ENCODE results near the gene PIGB. TPM values are rescaled to one million over a fixed set of nuclear protein-coding genes. Genes with fewer than 3 reads are reported as not detected.

PIGB gene
- total and polyA plus RNA-seq, 9 donors: 5.6 to 13.5 (median 9.7) TPM

- intact Hi-C loops (cut with DNase I): no loop called here
- no peaks in the 10 kb centered on the region for H3K27me3 ChIP-seq
- peaks cover 4% of the 10 kb centered on the region for H3K4me1 ChIP-seq (ENCODE audit: insufficient read depth)
- H3K36me3 ChIP-seq: no peaks in the 10 kb centered on the region
- DNase-seq: no peak
- no peaks in the 10 kb centered on the region for H3K9me3 ChIP-seq
- H3K27ac ChIP-seq: no peak overlapping the region
- no peak overlapping the region for H3K4me3 ChIP-seq
- 85 to 95% (median 91%) methylated on average over 1 of the region's 1 CpG for WGBS, 3 donors
- no peak for TF ChIP-seq CTCF (IDR thresholded peaks at IDR 0.05)
- no peak for TF ChIP-seq EP300 (IDR thresholded peaks at IDR 0.05)
- no peak for TF ChIP-seq POLR2A (IDR thresholded peaks at IDR 0.05)
Observed at GRCh38 chr15:55320963-55321362, 1.9 kb downstream of the PIGB start.

- H3K4me1 ChIP-seq (ENCODE audit: insufficient read depth): peaks cover 4% of the 10 kb centered on the region
- H3K4me3 ChIP-seq: no peak overlapping the region
- H3K27ac ChIP-seq: no peak overlapping the region
- no peaks in the 10 kb centered on the region for H3K36me3 ChIP-seq
- H3K9me3 ChIP-seq: no peaks in the 10 kb centered on the region
- H3K27me3 ChIP-seq: no peaks in the 10 kb centered on the region
- WGBS, 3 donors: 80 to 84% (median 82%) methylated on average over 5 of the region's 5 CpGs
- DNase-seq: no peak
- TF ChIP-seq EP300 (IDR thresholded peaks at IDR 0.05): no peak
- no peak for TF ChIP-seq CTCF (IDR thresholded peaks at IDR 0.05)
- no peak for TF ChIP-seq POLR2A (IDR thresholded peaks at IDR 0.05)
- intact Hi-C loops (cut with DNase I): no loop called here
Observed at GRCh38 chr15:55322467-55322866, 3.4 kb downstream of the PIGB start.

- no peaks in the 10 kb centered on the region for H3K36me3 ChIP-seq
- intact Hi-C loops (cut with DNase I): no loop called here
- no peak overlapping the region for H3K4me3 ChIP-seq
- WGBS, 3 donors: 77 to 88% (median 79%) methylated on average over 1 of the region's 1 CpG
- TF ChIP-seq POLR2A (IDR thresholded peaks at IDR 0.05): no peak
- TF ChIP-seq CTCF (IDR thresholded peaks at IDR 0.05): no peak
- no peaks in the 10 kb centered on the region for H3K4me1 ChIP-seq (ENCODE audit: insufficient read depth)
- H3K27ac ChIP-seq: no peak overlapping the region
- no peaks in the 10 kb centered on the region for H3K9me3 ChIP-seq
- H3K27me3 ChIP-seq: no peaks in the 10 kb centered on the region
- no peak for DNase-seq
Observed at GRCh38 chr15:55327387-55327786, 8.4 kb downstream of the PIGB start.

GRCh38 chr15:55334371-55334770 lies 15.3 kb downstream of the PIGB start:
- no peaks in the 10 kb centered on the region for H3K36me3 ChIP-seq
- no peak overlapping the region for H3K27ac ChIP-seq
- intact Hi-C loops (cut with DNase I): no loop called here
- H3K4me3 ChIP-seq: no peak overlapping the region
- H3K27me3 ChIP-seq: no peaks in the 10 kb centered on the region
- TF ChIP-seq POLR2A (IDR thresholded peaks at IDR 0.05): no peak
- no peak for TF ChIP-seq CTCF (IDR thresholded peaks at IDR 0.05)
- TF ChIP-seq EP300 (IDR thresholded peaks at IDR 0.05): no peak
- WGBS, 3 donors: 86 to 95% (median 94%) methylated on average over 5 of the region's 5 CpGs
- no peak for DNase-seq
- H3K4me1 ChIP-seq (ENCODE audit: insufficient read depth): no peaks in the 10 kb centered on the region
- H3K9me3 ChIP-seq: no peaks in the 10 kb centered on the region

- WGBS, 3 donors: 87 to 100% (median 96%) methylated on average over 1 of the region's 1 CpG
- Histone ChIP-seq H3K9me3 (no peaks in the 10 kb centered on the region), H3K4me1 (ENCODE audit: insufficient read depth) (no peaks in the 10 kb centered on the region), H3K4me3 (no peak overlapping the region), H3K36me3 (no peaks in the 10 kb centered on the region), H3K27me3 (no peaks in the 10 kb centered on the region), H3K27ac (no peak overlapping the region)
- DNase-seq: no peak
- intact Hi-C loops (cut with DNase I): no loop called here
- TF ChIP-seq EP300 (IDR thresholded peaks at IDR 0.05): no peak
- TF ChIP-seq POLR2A (IDR thresholded peaks at IDR 0.05): no peak
- TF ChIP-seq CTCF (IDR thresholded peaks at IDR 0.05): no peak
Observed at GRCh38 chr15:55334997-55335396, 16.0 kb downstream of the PIGB start.
